HEK293 (cell line): ENCODE data around the gene KIAA0513.

Experiments
- EGR2 ChIP-seq: fragments of 450-650 bp; formaldehyde crosslinking; IDR thresholded peaks from 2 replicates; pipeline ENCODE4 v1.5.1; 2016; ENCODE audit warnings: low read depth, missing biosample characterization, missing genetic modification characterization
- GLIS1 ChIP-seq: fragments of 450-650 bp; formaldehyde crosslinking; IDR thresholded peaks from 2 replicates; pipeline ENCODE4 v1.5.1; 2016; ENCODE audit warnings: missing biosample characterization, missing genetic modification characterization
- GLIS2 ChIP-seq: fragments of 450-650 bp; formaldehyde crosslinking; IDR thresholded peaks from 2 replicates; pipeline ENCODE4 v1.5.1; 2016; ENCODE audit warnings: missing biosample characterization, missing genetic modification characterization
- PRDM1 ChIP-seq: fragments of 450-650 bp; formaldehyde crosslinking; IDR thresholded peaks from 2 replicates; pipeline ENCODE4; 2016; ENCODE audit warnings: missing biosample characterization, missing genetic modification characterization
- SP7 ChIP-seq: fragments of 450-650 bp; formaldehyde crosslinking; IDR thresholded peaks from 2 replicates; pipeline ENCODE4 v1.5.1; 2016; ENCODE audit warnings: missing biosample characterization, missing genetic modification characterization
- ZBTB26 ChIP-seq: fragments of 450-650 bp; formaldehyde crosslinking; optimal IDR thresholded peaks from 2 replicates; pipeline ENCODE3; 2016; ENCODE audit warnings: missing biosample characterization, mild to moderate bottlenecking, missing genetic modification characterization
- ZFHX2 ChIP-seq: fragments of 450-650 bp; formaldehyde crosslinking; conservative IDR thresholded peaks from 2 replicates; pipeline ENCODE4 v1.5.1; 2016; ENCODE audit warnings: missing biosample characterization, missing genetic modification characterization
- ZNF146 ChIP-seq: fragments of 450-650 bp; formaldehyde crosslinking; IDR thresholded peaks from 2 replicates; pipeline ENCODE4 v1.5.1; 2016; ENCODE audit warnings: missing biosample characterization, missing genetic modification characterization
- ZNF157 ChIP-seq: fragments of 450-650 bp; formaldehyde crosslinking; IDR thresholded peaks from 2 replicates; pipeline ENCODE4 v1.5.1; 2016; ENCODE audit warnings: missing biosample characterization, missing genetic modification characterization
- ZNF23 ChIP-seq: fragments of 450-650 bp; formaldehyde crosslinking; IDR thresholded peaks from 2 replicates; pipeline ENCODE4 v1.5.1; 2016; ENCODE audit warnings: missing biosample characterization, missing genetic modification characterization, borderline replicate concordance
- ZNF24 ChIP-seq: fragments of 450-650 bp; formaldehyde crosslinking; IDR thresholded peaks from 2 replicates; pipeline ENCODE4 v1.5.1; 2016; ENCODE audit warnings: missing biosample characterization, missing genetic modification characterization
- ZNF280C ChIP-seq: fragments of 450-650 bp; formaldehyde crosslinking; IDR thresholded peaks from 2 replicates; pipeline ENCODE4 v1.5.1; 2016; ENCODE audit warnings: missing biosample characterization, missing genetic modification characterization
- ZNF335 ChIP-seq: fragments of 450-650 bp; formaldehyde crosslinking; conservative IDR thresholded peaks from 2 replicates; pipeline ENCODE4 v1.5.1; 2016; ENCODE audit warnings: missing biosample characterization, missing genetic modification characterization
- ZNF350 ChIP-seq: fragments of 450-650 bp; formaldehyde crosslinking; IDR thresholded peaks from 2 replicates; pipeline ENCODE4 v1.5.0; 2017; ENCODE audit warnings: missing biosample characterization, mild to moderate bottlenecking, missing genetic modification characterization
- ZNF423 ChIP-seq: fragments of 450-650 bp; formaldehyde crosslinking; IDR thresholded peaks from 2 replicates; pipeline ENCODE4 v1.5.1; 2016; ENCODE audit warnings: missing biosample characterization, missing genetic modification characterization
- ZNF48 ChIP-seq: fragments of 450-650 bp; formaldehyde crosslinking; IDR thresholded peaks from 2 replicates; pipeline ENCODE4 v1.5.1; 2016; ENCODE audit warnings: missing biosample characterization, missing genetic modification characterization
- ZNF610 ChIP-seq: fragments of 450-650 bp; formaldehyde crosslinking; IDR thresholded peaks from 2 replicates; pipeline ENCODE4 v1.5.1; 2016; ENCODE audit warnings: missing biosample characterization, missing genetic modification characterization, borderline replicate concordance
- ZNF623 ChIP-seq: fragments of 450-650 bp; formaldehyde crosslinking; IDR thresholded peaks from 2 replicates; pipeline ENCODE4 v1.5.1; 2016; ENCODE audit warnings: missing biosample characterization, missing genetic modification characterization
- ZNF624 ChIP-seq: fragments of 450-650 bp; formaldehyde crosslinking; IDR thresholded peaks from 2 replicates; pipeline ENCODE4 v1.5.1; 2017; ENCODE audit warnings: missing biosample characterization, missing genetic modification characterization
- ZNF626 ChIP-seq: fragments of 450-650 bp; sonication (Bioruptor Pico); formaldehyde crosslinking; IDR thresholded peaks from 2 replicates; pipeline ENCODE4 v1.5.1; 2018; ENCODE audit warnings: missing biosample characterization, missing genetic modification characterization, inconsistent platforms
- ZNF837 ChIP-seq: fragments of 450-650 bp; formaldehyde crosslinking; IDR thresholded peaks from 2 replicates; pipeline ENCODE4 v1.5.1; 2016; ENCODE audit warnings: missing biosample characterization, missing genetic modification characterization
- ZNF843 ChIP-seq: fragments of 450-650 bp; formaldehyde crosslinking; IDR thresholded peaks from 2 replicates; pipeline ENCODE4 v1.5.1; 2016; ENCODE audit warnings: missing biosample characterization, missing genetic modification characterization
- TF ChIP-seq, protein P1 (sequence below): fragments of 450-650 bp; formaldehyde crosslinking; IDR thresholded peaks from 2 replicates; pipeline ENCODE4 v1.5.1; 2017; ENCODE audit warnings: missing biosample characterization, mild to moderate bottlenecking, missing genetic modification characterization, moderate library complexity
- TF ChIP-seq, protein P2 (sequence below): fragments of 450-650 bp; formaldehyde crosslinking; IDR thresholded peaks from 2 replicates; pipeline ENCODE4 v1.5.1; 2017; ENCODE audit warnings: missing biosample characterization, missing genetic modification characterization

The KIAA0513 gene

DNA sequence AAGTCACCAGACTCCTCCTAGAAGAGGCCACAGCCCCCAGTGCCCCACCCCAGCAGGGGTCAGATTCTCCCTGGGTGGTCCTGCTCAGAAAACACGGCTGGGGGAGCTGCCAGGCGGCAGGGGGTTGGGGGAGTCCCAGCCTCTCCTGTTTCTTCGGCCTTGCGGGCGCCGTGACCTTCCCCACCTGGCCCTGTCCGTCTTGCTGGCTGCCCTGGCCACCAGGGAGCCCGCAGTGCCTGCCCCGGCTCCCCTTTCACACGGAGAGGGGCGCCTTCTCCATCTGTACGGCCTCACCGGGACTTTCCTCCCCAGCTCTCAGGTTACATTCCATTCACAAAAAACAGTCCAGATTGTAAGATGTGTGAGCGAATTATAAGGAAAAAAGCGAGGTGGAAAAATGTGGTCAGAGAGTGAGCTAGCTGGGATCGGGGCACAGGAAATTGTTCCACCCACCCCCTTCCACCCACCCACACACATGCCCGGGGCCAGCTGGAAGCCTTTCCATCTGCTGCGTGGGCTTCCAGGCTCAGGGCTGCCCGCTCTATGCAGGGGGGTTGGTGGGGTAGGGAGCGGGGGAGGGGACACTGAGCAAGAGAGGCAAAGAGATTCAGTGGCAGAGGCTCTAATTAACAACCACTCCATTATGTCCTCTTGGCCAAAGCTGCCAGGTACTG is 99.2 kb downstream of the KIAA0513 start (continued):
- TF ChIP-seq ZNF23, result no peak
- TF ChIP-seq ZNF624, result no peak
- TF ChIP-seq ZNF335, result peak; percentile 40; the same call in 1 of the 2 replicates
- no peak for TF ChIP-seq ZBTB26 (tag by site-specific recombination)
- TF ChIP-seq GLIS2 (tag by site-specific recombination), result peak; percentile 78
- TF ChIP-seq ZNF423 (tag by site-specific recombination), result peak; percentile 21; the same call in 1 of the 2 replicates
- no peak for TF ChIP-seq ZNF48 (tag by site-specific recombination)
- peak; percentile 50; the same call in 1 of the 2 replicates for TF ChIP-seq SP7 (tag by site-specific recombination)
- no peak for TF ChIP-seq ZNF146 (tag by site-specific recombination)
- no peak for TF ChIP-seq ZNF623 (tag by site-specific recombination)
- peak; percentile 96 for TF ChIP-seq EGR2 (tag by site-specific recombination)
- no peak for TF ChIP-seq ZNF350 (tag by site-specific recombination)
- no peak for TF ChIP-seq ZNF24 (tag by site-specific recombination)
- TF ChIP-seq, protein P1, sequence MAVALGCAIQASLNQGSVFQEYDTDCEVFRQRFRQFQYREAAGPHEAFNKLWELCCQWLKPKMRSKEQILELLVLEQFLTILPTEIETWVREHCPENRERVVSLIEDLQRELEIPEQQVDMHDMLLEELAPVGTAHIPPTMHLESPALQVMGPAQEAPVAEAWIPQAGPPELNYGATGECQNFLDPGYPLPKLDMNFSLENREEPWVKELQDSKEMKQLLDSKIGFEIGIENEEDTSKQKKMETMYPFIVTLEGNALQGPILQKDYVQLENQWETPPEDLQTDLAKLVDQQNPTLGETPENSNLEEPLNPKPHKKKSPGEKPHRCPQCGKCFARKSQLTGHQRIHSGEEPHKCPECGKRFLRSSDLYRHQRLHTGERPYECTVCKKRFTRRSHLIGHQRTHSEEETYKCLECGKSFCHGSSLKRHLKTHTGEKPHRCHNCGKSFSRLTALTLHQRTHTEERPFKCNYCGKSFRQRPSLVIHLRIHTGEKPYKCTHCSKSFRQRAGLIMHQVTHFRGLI, result no peak
- TF ChIP-seq ZNF157 (tag by site-specific recombination), result no peak
- no peak for TF ChIP-seq ZNF837 (tag by site-specific recombination)
- no peak for TF ChIP-seq ZNF843 (tag by site-specific recombination)
- TF ChIP-seq GLIS1 (tag by site-specific recombination), result peak; percentile 94
- TF ChIP-seq ZNF280C (tag by site-specific recombination), result no peak
- TF ChIP-seq, protein P2, sequence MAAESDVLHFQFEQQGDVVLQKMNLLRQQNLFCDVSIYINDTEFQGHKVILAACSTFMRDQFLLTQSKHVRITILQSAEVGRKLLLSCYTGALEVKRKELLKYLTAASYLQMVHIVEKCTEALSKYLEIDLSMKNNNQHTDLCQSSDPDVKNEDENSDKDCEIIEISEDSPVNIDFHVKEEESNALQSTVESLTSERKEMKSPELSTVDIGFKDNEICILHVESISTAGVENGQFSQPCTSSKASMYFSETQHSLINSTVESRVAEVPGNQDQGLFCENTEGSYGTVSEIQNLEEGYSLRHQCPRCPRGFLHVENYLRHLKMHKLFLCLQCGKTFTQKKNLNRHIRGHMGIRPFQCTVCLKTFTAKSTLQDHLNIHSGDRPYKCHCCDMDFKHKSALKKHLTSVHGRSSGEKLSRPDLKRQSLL (tag by site-specific recombination), result no peak
- no peak for TF ChIP-seq ZNF610 (tag by site-specific recombination)
- no peak for TF ChIP-seq ZNF626
- TF ChIP-seq ZFHX2, result peak; percentile 97
- peak; percentile 83 for TF ChIP-seq PRDM1
